GM21825 (cell line): ENCODE results near the gene LCN2.

Source experiments
- ATAC-seq: cut with Tn5 transposase; IDR thresholded peaks from one replicate; pipeline ENCODE4 v1.9.1; 2021; ENCODE audit warnings: mild to moderate bottlenecking, moderate library complexity; ENCODE audit not compliant: unreplicated experiment

Gene LCN2

DNA sequence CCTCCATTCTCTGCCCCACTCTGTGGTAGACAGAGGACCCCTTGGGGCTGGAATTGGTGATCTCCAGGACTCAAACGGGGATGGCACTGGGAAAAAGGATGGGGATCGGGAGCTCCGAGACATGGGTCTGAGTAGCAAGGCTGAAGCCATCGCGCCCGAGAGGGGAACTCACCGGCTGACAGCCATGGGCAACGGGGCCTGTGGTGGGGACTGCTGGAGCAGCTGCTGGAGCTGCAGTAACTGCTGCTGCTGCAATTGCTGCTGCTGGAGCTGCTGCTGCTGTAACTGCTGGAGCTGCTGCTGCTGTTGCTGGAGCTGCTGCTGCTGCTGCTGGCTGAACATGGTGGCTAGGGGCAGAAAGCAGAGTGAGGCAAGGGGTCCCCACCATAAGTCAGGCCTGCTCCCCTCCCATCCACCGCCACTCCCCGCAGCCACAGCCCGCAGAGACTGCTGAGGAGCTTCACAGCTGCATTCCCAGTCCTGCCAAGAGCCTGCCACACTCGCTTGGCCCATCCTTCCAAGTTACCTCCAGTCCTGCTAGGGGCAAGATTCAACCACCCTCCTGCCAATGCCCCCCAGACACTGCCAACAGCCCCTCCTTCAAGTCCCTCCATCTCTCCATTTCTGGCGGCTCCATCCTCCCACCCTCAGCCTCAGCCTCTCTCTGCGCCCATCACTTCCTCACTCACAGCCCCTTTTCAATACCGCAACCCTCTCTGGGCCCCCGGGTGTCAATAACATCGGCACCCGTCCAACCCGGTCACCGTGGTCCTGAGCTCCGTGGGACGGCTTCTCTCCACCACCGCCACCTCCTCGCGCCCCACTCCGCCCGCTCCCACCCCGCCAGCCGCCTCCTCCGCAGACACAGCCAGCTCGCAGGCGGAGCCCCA lies 41.5 kb downstream of the LCN2 start:
- no peak for ATAC-seq

GRCh38 chr9:128191406-128192046 lies 42.3 kb downstream of the LCN2 start, which contains the start of gene CIZ1:
Gene CIZ1, minus strand, starts transcription at chr9:128191572. Its CDS starts 715 bp downstream, at chr9:128190857.
- ATAC-seq: peak; percentile 74

GRCh38 chr9:128192601-128193371 lies 43.5 kb downstream of the LCN2 start:
- peak; percentile 51 for ATAC-seq

GRCh38 chr9:128193469-128194096 lies 44.3 kb downstream of the LCN2 start:
- no peak for ATAC-seq

- ATAC-seq: no peak
These were observed 52.5 kb downstream of the LCN2 start for GRCh38 chr9:128201441-128202369.

DNA sequence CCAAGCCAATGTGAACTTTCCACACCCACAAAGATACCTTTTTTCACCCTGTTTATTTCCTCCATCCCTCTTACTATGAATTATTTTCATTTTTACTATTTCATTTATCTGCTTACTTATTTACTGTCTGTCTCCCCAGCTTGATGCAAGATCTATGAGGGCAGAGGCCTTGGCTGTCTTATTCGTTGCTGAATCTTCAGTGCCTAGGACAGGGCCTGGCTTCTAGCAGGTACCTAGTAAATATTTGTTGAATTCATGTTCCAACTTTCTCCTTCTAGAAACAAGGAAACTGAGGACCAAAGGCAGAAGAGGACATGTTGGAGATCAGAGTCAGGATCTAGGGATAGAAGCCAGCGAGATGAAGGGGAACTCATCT lies 53.4 kb downstream of the LCN2 start:
- ATAC-seq: no peak
